OCI-LY3 (cell line): ENCODE data around the gene IDS.

Experiments used
- EZH2phosphoT487 ChIP-seq: fragments of 200-600 bp; shearing (Covaris generic); IDR thresholded peaks from 2 replicates; pipeline ENCODE4 v1.6.1; 2018; ENCODE audit warnings: antibody characterized with exemption, mixed run types, low read depth
- TF ChIP-seq, protein P1 (sequence below): fragments of 200-600, 300-600 bp; sonication (generic); IDR thresholded peaks from 2 replicates; pipeline ENCODE4 v1.5.1; 2014; ENCODE audit warnings: antibody characterized with exemption, low read length, low read depth

GRCh38 chrX:149433051-149433450, 72.1 kb downstream of the IDS start:
- TF ChIP-seq, protein P1, sequence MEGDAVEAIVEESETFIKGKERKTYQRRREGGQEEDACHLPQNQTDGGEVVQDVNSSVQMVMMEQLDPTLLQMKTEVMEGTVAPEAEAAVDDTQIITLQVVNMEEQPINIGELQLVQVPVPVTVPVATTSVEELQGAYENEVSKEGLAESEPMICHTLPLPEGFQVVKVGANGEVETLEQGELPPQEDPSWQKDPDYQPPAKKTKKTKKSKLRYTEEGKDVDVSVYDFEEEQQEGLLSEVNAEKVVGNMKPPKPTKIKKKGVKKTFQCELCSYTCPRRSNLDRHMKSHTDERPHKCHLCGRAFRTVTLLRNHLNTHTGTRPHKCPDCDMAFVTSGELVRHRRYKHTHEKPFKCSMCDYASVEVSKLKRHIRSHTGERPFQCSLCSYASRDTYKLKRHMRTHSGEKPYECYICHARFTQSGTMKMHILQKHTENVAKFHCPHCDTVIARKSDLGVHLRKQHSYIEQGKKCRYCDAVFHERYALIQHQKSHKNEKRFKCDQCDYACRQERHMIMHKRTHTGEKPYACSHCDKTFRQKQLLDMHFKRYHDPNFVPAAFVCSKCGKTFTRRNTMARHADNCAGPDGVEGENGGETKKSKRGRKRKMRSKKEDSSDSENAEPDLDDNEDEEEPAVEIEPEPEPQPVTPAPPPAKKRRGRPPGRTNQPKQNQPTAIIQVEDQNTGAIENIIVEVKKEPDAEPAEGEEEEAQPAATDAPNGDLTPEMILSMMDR: no peak
- no peak for TF ChIP-seq EZH2phosphoT487
